Naive thymus-derived CD4-positive, alpha-beta T cell (primary cell): ENCODE results near the gene BLTP3B. TPM values are rescaled to one million over a fixed set of nuclear protein-coding genes. Genes with fewer than 3 reads are reported as not detected.
"Not testable (repeated sequence)": the region's sequence is repeated elsewhere in the genome, so short reads cannot be mapped to it uniquely, and the experiment has no call there.

Source experiments
- ATAC-seq: fragments of 150-1000 bp; cut with Tn5 transposase; 2 replicates; pipeline ENCODE4 v1.10.0; 2021; ENCODE audit warnings: mild to moderate bottlenecking, moderate library complexity
- CTCF ChIA-PET: fragments of 350-600 bp; sonication (Branson Sonifier 250); formaldehyde crosslinking; loops from one replicate; lab custom pipeline; 2021; ENCODE audit warnings: antibody characterized with exemption; lab: Charles Lee
- POLR2A ChIA-PET: fragments of 350-600 bp; sonication (Branson Sonifier 250); formaldehyde crosslinking; loops from one replicate; lab custom pipeline; 2021; ENCODE audit warnings: antibody characterized with exemption, inconsistent platforms; lab: Charles Lee
- DNase-seq, 9 donors: peaks; one replicate each; pipeline versions ENCODE4 v3.0.0 to v3.0.0-alpha.2; 2020 to 2022; ENCODE audit warnings: mixed read lengths in 1 of 9
- H3K27ac ChIP-seq: one replicate; pipeline ENCODE4 v1.7.0; 2013; ENCODE audit warnings: mild to moderate bottlenecking, low read depth, low read length, moderate library complexity
- H3K27me3 ChIP-seq, 2 donors: one replicate each; pipeline ENCODE4 v1.7.0; 2013; ENCODE audit warnings: low read length in 2 of 2, mild to moderate bottlenecking in 2 of 2, moderate library complexity in 2 of 2; ENCODE audit not compliant: control insufficient read depth in 2 of 2, insufficient read depth in 2 of 2
- H3K36me3 ChIP-seq, 3 experiments: 1 replicate in 2 of 3; 2 replicates in 1 of 3; pipeline ENCODE4 v1.7.0; 2013; ENCODE audit warnings: low read length in 3 of 3, mild to moderate bottlenecking in 3 of 3, moderate library complexity in 1 of 3; ENCODE audit not compliant: insufficient read depth in 3 of 3, control insufficient read depth in 2 of 3
- H3K4me1 ChIP-seq, 2 donors: one replicate each; pipeline ENCODE4 v1.7.0; 2013; ENCODE audit warnings: low read length in 2 of 2, mild to moderate bottlenecking in 2 of 2, moderate library complexity in 1 of 2; ENCODE audit not compliant: control insufficient read depth in 2 of 2, insufficient read depth in 2 of 2
- H3K4me3 ChIP-seq: 2 replicates; pipeline ENCODE4 v1.7.0; 2013; ENCODE audit warnings: mild to moderate bottlenecking, low read length
- H3K9me3 ChIP-seq, 3 experiments: 1 replicate in 2 of 3; 2 replicates in 1 of 3; pipeline ENCODE4 v1.7.0; 2013; ENCODE audit warnings: low read length in 3 of 3; ENCODE audit not compliant: control insufficient read depth in 2 of 3
- H3K27ac Mint-ChIP-seq, 9 donors: one replicate each; pipeline ENCODE4 v1.8.0; 2020 to 2022; ENCODE audit warnings: mixed read lengths in 9 of 9, mild to moderate bottlenecking in 8 of 9, moderate library complexity in 5 of 9, inconsistent platforms in 2 of 9
- H3K27me3 Mint-ChIP-seq, 5 donors: one replicate each; pipeline ENCODE4 v1.8.0; 2021 to 2022; ENCODE audit warnings: mixed read lengths in 5 of 5, mild to moderate bottlenecking in 1 of 5
- H3K36me3 Mint-ChIP-seq, 5 donors: one replicate each; pipeline ENCODE4 v1.8.0; 2020 to 2022; ENCODE audit warnings: mixed read lengths in 5 of 5, mild to moderate bottlenecking in 3 of 5, inconsistent platforms in 1 of 5
- H3K4me1 Mint-ChIP-seq, 7 donors: one replicate each; pipeline ENCODE4 v1.8.0; 2020 to 2022; ENCODE audit warnings: mixed read lengths in 7 of 7, mild to moderate bottlenecking in 3 of 7, inconsistent platforms in 1 of 7
- H3K4me3 Mint-ChIP-seq, 10 donors: one replicate each; pipeline ENCODE4 v1.8.0; 2020 to 2022; ENCODE audit warnings: mild to moderate bottlenecking in 10 of 10, mixed read lengths in 10 of 10, moderate library complexity in 6 of 10, inconsistent platforms in 2 of 10
- H3K9me3 Mint-ChIP-seq, 11 donors: one replicate each; pipeline ENCODE4 v1.8.0; 2020 to 2022; ENCODE audit warnings: mixed read lengths in 11 of 11, mild to moderate bottlenecking in 4 of 11, inconsistent platforms in 1 of 11, moderate library complexity in 1 of 11
- intact Hi-C, 2 donors: fragments of 100-400 bp; cut with micrococcal nuclease; formaldehyde crosslinking; loops; one replicate each; pipeline ENCODE4 v1.15.1; 2023
- polyA plus RNA-seq, 2 donors: library from polyadenylated mRNA; unstranded; fragments of 300-500 nt; fragmentation: Illumina TruSeq; gene quantifications; one replicate each; pipeline ENCODE4 v1.2.3, GENCODE V29; 2021
- total RNA-seq, 6 experiments: library from RNA in 5 of 6; stranded (reverse) in 5 of 6; gene quantifications; 1 replicate in 5 of 6; 2 replicates in 1 of 6; pipeline ENCODE4 v1.2.3 and lab custom pipeline; 2021 to 2026

BLTP3B gene
- total RNA-seq (10 to 100 TPM; 13.1 to 28.9 (median 18.0) TPM), polyA plus RNA-seq (10 to 100 TPM; 12.7 to 13.5 TPM), total RNA-seq (lab: John Stamatoyannopoulos, UW) (36.2 reads per million, percentile 64 among the genes with 10 or more reads in this experiment)

GRCh38 chr12:100142851-100143559 lies at the start of gene BLTP3B:
TSS of gene BLTP3B (minus strand) at chr12:100142874. CDS start at chr12:100142635, 239 bp downstream.
- Histone ChIP-seq H3K27ac (peak within 1 kb of the TSS; percentile 93), H3K27me3 (no peaks in the 10 kb centered on the region), H3K9me3 (no peaks in the 10 kb centered on the region), H3K4me1 (peaks cover 7 to 14% of the 10 kb centered on the region in 2 donors), H3K4me3 (peak within 1 kb of the TSS; percentile 84), H3K36me3 (peaks cover 0 to 4% (median 0%) of the 10 kb centered on the region in 3 experiments)
- intact Hi-C loops = loop anchor here (1.0 to 5.0 kb wide), 16 partner anchors 11 to 1974 kb away; partner anchors contain the start of genes ACTR6 (in 2 of the 2), DEPDC4 (in 2 of the 2), SCYL2 (in 2 of the 2) and APAF1 (in 1 of the 2)
- no peaks in the 10 kb centered on the region for H3K9me3 Mint-ChIP-seq
- H3K4me1 Mint-ChIP-seq = peaks cover 31 to 46% (median 33%) of the 10 kb centered on the region in 7 donors
- peak within 1 kb of the TSS; percentile 85 to 98 (median 94) for H3K27ac Mint-ChIP-seq
- CTCF ChIA-PET = no interaction called here
- peak; percentile 98 for ATAC-seq
- peak; percentile 70 to 91 (median 84) for DNase-seq
- POLR2A ChIA-PET = no interaction called here
- peak within 1 kb of the TSS; percentile 86 to 97 (median 95) for H3K4me3 Mint-ChIP-seq
- H3K36me3 Mint-ChIP-seq = no peaks in the 10 kb centered on the region
- H3K27me3 Mint-ChIP-seq = no peaks in the 10 kb centered on the region

GRCh38 chr12:100189636-100190394 lies 47.1 kb upstream of the BLTP3B start:
- intact Hi-C loops = no loop called here
- peaks cover 0 to 31% (median 1%) of the 10 kb centered on the region in 7 donors for H3K4me1 Mint-ChIP-seq
- Histone ChIP-seq H3K36me3 (peaks cover 0 to 12% (median 0%) of the 10 kb centered on the region in 3 experiments), H3K27me3 (no peaks in the 10 kb centered on the region), H3K27ac (no peak overlapping the region), H3K4me3 (no peak overlapping the region), H3K4me1 (no peaks in the 10 kb centered on the region), H3K9me3 (no peaks in the 10 kb centered on the region)
- H3K27me3 Mint-ChIP-seq = no peaks in the 10 kb centered on the region
- DNase-seq (no peak), ATAC-seq (no peak)
- ChIA-PET POLR2A (no interaction called here), CTCF (interaction anchor here (1.2 kb wide), 1 partner anchor 11 kb away, joined by 3 read pairs; the partner anchor contains the start of gene ACTR6)
- peaks cover 8 to 55% (median 20%) of the 10 kb centered on the region in 5 donors for H3K36me3 Mint-ChIP-seq
- H3K27ac Mint-ChIP-seq = peak overlapping the region in 2 of 9 donors; percentile 3 to 14
- peaks cover 0 to 6% (median 0%) of the 10 kb centered on the region in 11 donors for H3K9me3 Mint-ChIP-seq
- no peak overlapping the region for H3K4me3 Mint-ChIP-seq

GRCh38 chr12:100188888-100189635 lies 46.4 kb upstream of the BLTP3B start:
- H3K9me3 ChIP-seq, H3K4me1 ChIP-seq, H3K9me3 Mint-ChIP-seq, H3K4me3 Mint-ChIP-seq, intact Hi-C loops, H3K27me3 Mint-ChIP-seq, POLR2A ChIA-PET, H3K4me3 ChIP-seq, ATAC-seq, H3K27ac ChIP-seq, DNase-seq, H3K27me3 ChIP-seq: not testable (repeated sequence)
- CTCF ChIA-PET = interaction anchor here (1.2 kb wide), 1 partner anchor 12 kb away, joined by 3 read pairs; the partner anchor contains the start of gene ACTR6
- peaks cover 8 to 51% (median 17%) of the 10 kb centered on the region in 5 donors for H3K36me3 Mint-ChIP-seq
- peaks cover 0 to 32% (median 1%) of the 10 kb centered on the region in 7 donors for H3K4me1 Mint-ChIP-seq
- H3K36me3 ChIP-seq = peaks cover 0 to 12% (median 0%) of the 10 kb centered on the region in 3 experiments
- peak overlapping the region in 1 of 9 donors; percentile 3 for H3K27ac Mint-ChIP-seq

- Histone ChIP-seq H3K4me1 (no peaks in the 10 kb centered on the region), H3K27ac (no peak overlapping the region), H3K36me3 (peaks cover 0 to 12% (median 0%) of the 10 kb centered on the region in 3 experiments), H3K27me3 (no peaks in the 10 kb centered on the region), H3K9me3 (no peaks in the 10 kb centered on the region), H3K4me3 (no peak overlapping the region)
- ChIA-PET POLR2A (interaction anchor here (0.7 kb wide), 1 partner anchor 13 kb away, joined by 5 read pairs; no protein-coding TSS in a partner anchor), CTCF (interaction anchor here (1.2 kb wide), 1 partner anchor 13 kb away, joined by 3 read pairs; the partner anchor contains the start of gene ACTR6)
- Mint-ChIP-seq H3K27me3 (no peaks in the 10 kb centered on the region), H3K9me3 (peaks cover 0 to 6% (median 0%) of the 10 kb centered on the region in 11 donors), H3K4me1 (peaks cover 0 to 33% (median 1%) of the 10 kb centered on the region in 7 donors), H3K4me3 (no peak overlapping the region), H3K36me3 (peaks cover 6 to 46% (median 17%) of the 10 kb centered on the region in 5 donors), H3K27ac (no peak overlapping the region)
- intact Hi-C loops = no loop called here
- DNase-seq (no peak), ATAC-seq (no peak)
These were observed 45.3 kb upstream of the BLTP3B start for GRCh38 chr12:100187857-100188519.

GRCh38 chr12:100187068-100187467 lies 44.4 kb upstream of the BLTP3B start:
- ATAC-seq (no peak), DNase-seq (no peak)
- Histone ChIP-seq H3K9me3 (no peaks in the 10 kb centered on the region), H3K4me1 (no peaks in the 10 kb centered on the region), H3K27me3 (no peaks in the 10 kb centered on the region), H3K36me3 (peaks cover 0 to 12% (median 0%) of the 10 kb centered on the region in 3 experiments), H3K4me3 (no peak overlapping the region), H3K27ac (no peak overlapping the region)
- no peak overlapping the region for H3K27ac Mint-ChIP-seq
- H3K9me3 Mint-ChIP-seq = peaks cover 0 to 6% (median 0%) of the 10 kb centered on the region in 11 donors
- POLR2A ChIA-PET = interaction anchor here (0.7 to 1.9 kb wide), 2 partner anchors 14 kb away, joined by 5 to 6 read pairs; partner anchors contain the start of gene ACTR6
- H3K4me3 Mint-ChIP-seq = no peak overlapping the region
- CTCF ChIA-PET = no interaction called here
- intact Hi-C loops = no loop called here
- peaks cover 0 to 30% (median 1%) of the 10 kb centered on the region in 7 donors for H3K4me1 Mint-ChIP-seq
- no peaks in the 10 kb centered on the region for H3K27me3 Mint-ChIP-seq
- peaks cover 6 to 37% (median 12%) of the 10 kb centered on the region in 5 donors for H3K36me3 Mint-ChIP-seq
